Subcutaneous adipose tissue (tissue), 4 donors: ENCODE data around the gene UBAC2. TPM values are rescaled to one million over a fixed set of nuclear protein-coding genes. Genes with fewer than 3 reads are reported as not detected.

Experiments
- CTCF ChIP-seq: fragments of 450-650 bp; IDR thresholded peaks from one replicate; pipeline ENCODE4 v1.5.1; 2016; ENCODE audit warnings: low read depth, mild to moderate bottlenecking, control low read depth, antibody characterized with exemption, moderate library complexity
- total RNA-seq, 4 donors: library from RNA; depleted of rRNA; stranded (reverse); fragments of >200 nt; gene quantifications; one replicate each; pipeline ENCODE4 v1.1.0, GENCODE V29; 2016

UBAC2 gene
- total RNA-seq, 4 donors from 2014 or later, result 47.4 to 73.3 (median 65.8) TPM

- no peak for TF ChIP-seq CTCF
These were observed 10.3 kb upstream of the UBAC2 start for GRCh38 chr13:99190147-99190985.

GRCh38 chr13:99191336-99191899, 9.2 kb upstream of the UBAC2 start:
- no peak for TF ChIP-seq CTCF

GRCh38 chr13:99191900-99192399, 8.7 kb upstream of the UBAC2 start:
- no peak for TF ChIP-seq CTCF

GRCh38 chr13:99192480-99192879, 8.2 kb upstream of the UBAC2 start:
- no peak for TF ChIP-seq CTCF

- no peak for TF ChIP-seq CTCF
These were observed 7.5 kb upstream of the UBAC2 start for GRCh38 chr13:99193152-99193551.

- TF ChIP-seq CTCF, result no peak
These were observed 4.1 kb upstream of the UBAC2 start for GRCh38 chr13:99196466-99197116.

- no peak for TF ChIP-seq CTCF
These were observed 3.5 kb upstream of the UBAC2 start for GRCh38 chr13:99197117-99197651.
